Hematopoietic multipotent progenitor cell (in vitro differentiated cells): Measurements from ENCODE around the gene DLAT. TPM values are rescaled to one million over a fixed set of nuclear protein-coding genes. Genes with fewer than 3 reads are reported as not detected.

Source experiments
- DNase-seq, 3 donors: peaks; one replicate each; pipeline ENCODE4 v3.0.0-alpha.2; 2011 to 2015; ENCODE audit warnings: low read depth in 2 of 3, low spot score in 2 of 3
- total RNA-seq: library from RNA; depleted of rRNA; stranded (reverse); fragments of >200 nt; gene quantifications from one replicate; pipeline ENCODE4 v1.2.3, GENCODE V29; 2012

Gene DLAT
- total RNA-seq: 16.7 TPM

DNA sequence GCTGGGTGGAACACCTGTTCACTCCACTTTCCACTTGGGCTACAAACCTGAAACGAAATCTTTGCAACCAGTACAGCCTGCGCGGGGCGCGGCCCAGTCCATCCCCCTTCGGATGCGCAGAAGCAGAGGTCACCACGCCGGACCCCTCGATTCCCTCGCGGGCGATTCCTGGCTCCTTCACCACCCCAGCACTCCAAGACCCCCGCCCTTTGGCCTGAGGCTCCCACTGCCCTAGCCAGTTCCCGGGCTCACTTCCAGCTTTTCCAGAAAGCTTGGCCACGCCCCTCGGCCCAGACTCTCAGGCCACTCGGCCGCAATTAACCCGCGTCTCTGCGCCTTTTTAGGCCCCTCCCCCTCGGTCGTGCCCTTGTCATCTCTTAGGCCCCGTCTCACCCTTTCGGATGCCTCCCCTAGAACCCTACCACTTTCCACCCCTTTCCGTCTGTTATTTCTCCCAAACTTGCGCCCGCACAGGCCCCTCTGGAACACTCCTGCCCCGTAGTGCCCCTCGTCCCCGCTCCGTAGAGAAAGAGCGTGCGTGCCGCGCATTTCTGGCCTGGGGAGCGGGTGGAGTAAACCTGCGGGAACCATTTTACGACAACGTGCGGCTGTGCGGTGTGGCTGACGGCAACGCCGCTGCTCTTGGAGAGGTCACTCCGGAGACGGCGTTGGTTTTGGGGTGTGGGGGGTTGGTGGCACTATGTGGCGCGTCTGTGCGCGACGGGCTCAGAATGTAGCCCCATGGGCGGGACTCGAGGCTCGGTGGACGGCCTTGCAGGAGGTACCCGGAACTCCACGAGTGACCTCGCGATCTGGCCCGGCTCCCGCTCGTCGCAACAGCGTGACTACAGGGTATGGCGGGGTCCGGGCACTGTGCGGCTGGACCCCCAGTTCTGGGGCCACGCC, at the start of gene DLAT:
Gene DLAT (plus strand): TSS at position 636 of the 906 bp plus-strand sequence. CDS start 65 bp downstream, at position 701.
- peak; percentile 64 to 86 (median 82) for DNase-seq

DNA sequence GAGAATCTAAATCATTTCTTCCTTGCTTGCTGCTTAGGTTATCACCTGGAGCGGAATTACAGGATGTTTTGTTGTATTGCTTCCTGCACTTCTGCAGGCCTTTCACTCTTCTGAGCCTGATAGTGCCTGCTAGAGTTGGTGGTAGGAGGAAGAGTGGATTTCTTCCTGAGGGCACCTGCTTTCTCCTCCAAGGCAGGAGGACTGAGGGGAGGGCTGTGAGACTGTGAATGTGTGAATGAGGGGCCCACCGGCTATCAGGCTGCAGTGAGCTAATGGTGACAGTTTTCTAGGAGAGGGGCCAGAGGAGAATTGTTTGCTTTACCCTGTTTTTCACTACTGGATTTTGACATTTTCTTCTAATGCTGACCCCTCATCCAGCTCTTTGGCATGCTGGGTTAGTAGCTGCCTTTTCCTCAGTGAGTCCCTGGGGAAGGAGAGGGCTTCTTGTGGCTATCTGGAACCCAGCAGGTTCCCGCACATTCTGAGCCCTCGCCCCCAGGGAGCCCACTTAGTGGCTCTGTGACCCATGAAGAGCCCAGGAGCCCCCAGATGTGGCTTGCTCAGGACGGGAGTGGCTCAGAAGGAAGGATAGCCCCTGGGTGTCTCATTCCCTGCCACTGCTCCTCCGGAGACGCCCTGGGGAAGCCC, 49.0 kb upstream of the DLAT start:
- no peak for DNase-seq

DNA sequence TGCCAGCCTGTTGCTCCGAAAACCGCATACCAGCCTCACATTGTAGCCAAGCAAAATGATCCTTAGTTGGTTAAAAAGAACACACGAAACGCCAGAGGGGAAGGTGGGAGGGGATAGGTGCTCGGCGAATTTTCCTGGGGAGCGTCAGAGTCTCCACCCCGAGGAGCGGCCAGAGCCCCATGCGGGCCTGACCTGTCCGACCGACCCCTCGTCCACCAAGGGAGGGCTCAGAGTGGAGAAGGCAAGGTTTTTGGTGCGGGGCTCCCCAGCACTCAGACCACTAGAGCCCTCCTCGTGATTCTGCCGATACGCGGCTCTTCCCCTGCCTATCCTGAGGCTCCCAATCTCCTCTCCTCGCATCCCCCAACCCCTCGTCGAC, 48.5 kb upstream of the DLAT start:
- DNase-seq: no peak

DNA sequence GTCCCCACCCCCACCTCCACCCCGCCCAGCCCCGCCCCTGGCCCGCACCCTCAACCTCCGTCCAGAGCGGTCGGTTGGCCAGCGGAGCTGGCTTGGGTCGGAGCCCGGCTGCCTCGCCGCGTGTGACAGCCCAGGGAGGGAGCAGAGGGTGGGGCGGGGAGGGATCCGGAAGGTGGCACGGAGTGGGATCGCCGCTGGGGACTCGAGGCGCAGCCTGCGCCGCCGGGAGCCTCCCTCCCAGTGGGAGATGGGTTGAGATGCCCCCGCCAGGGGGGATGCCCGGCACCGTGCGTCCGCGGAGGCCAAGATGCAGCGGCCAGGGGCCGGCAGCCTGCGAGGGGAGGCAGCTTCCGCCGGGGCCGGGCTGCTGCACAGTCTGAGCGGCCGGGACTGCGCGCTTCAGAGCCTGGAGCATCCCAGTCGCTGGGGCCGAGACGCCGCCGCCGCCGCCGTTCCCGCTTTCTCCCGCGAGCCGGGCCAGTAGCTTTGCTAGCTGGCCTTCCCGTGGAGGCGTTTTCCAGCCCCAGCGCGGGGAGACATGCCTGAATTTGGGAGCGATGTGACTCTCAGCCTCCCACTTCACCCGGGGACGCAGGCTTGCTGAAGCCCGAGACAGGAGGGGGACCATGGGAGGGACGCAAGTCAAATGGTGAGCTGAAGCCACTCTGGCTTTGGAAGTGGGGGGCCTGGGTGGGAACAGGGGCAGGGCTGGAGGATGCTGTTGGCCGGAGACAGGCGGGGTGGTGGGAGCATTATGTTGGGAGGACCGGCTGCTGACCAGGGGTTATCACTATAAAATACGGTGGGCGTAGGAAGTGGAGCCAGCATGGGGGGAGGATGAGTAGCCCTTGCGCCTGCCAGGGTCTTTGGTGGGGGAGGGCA, 47.8 kb upstream of the DLAT start:
- DNase-seq: peak in 2 of 3 donors; percentile 3 to 8

DNA sequence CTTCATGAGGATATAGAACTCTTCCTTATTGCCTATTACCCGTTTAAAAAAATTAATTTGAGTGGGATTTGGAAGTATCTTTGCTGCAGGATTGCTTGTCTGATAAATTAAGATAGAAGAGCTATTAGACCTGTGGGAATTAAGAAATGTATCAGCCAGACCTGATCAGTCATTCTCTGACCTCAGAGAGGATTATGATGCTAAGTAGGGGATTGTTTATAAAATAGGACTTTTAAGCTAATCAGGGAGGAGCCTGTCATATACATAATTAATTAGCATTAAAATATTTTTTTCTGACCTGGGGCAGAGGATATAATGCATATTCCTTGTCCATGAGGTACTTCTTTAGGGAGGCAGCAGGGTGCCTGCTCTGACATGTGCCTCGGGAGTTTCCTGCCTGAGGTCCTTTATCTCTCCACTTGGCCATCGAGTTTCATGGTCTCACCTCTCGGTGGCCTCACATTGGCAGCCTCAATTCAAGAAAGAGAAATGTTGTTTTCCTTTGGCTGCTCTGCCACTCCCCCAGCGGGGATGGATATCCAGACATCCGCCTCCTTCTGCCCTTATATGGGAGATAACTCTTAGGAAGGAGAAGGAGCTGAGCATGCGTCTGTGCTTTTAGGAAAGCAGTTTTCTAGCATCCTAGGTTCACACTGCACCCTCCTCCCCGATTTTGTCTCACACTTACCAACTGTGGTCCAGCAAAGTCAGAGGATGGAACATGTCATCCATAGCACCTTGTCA, 47.0 kb upstream of the DLAT start:
- DNase-seq: no peak

DNA sequence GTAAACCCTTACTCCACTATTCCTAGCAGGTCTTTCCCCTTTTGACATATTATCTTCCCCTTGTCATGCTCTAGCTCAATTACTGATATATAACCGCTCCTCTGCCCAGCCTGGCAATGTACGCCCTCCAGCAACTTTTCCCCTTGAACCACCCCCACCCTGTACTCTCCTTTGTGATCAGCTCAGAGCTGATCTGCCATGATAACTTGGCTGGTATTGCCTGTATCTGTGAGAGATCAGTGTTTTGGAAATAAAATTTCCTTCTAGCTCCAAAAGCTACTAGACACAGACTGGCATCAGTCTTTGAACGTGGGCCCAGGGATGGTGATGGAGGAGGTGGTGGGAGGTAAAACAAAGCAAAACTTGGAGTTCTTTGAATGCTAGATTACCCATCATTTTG, 45.1 kb upstream of the DLAT start:
- DNase-seq: no peak

DNA sequence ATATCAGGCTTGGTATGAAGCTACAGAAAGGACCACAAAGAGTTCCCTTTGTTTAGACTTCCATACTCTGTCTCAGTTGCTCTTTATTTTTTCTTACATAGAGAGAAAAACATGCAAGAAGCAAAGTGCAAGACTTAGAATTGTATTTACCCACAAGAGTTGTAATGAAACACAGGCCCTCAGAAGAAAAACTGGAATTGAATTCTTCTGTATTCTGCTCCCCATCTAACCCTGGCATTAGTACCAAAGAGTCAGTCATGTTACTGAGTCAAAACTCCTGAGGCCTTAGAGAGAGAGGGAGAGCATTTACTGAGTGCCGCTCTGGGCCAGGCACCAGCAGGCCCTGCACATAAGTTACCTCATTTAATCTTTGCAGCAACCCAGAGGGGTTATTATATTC, 43.9 kb upstream of the DLAT start:
- DNase-seq: no peak

DNA sequence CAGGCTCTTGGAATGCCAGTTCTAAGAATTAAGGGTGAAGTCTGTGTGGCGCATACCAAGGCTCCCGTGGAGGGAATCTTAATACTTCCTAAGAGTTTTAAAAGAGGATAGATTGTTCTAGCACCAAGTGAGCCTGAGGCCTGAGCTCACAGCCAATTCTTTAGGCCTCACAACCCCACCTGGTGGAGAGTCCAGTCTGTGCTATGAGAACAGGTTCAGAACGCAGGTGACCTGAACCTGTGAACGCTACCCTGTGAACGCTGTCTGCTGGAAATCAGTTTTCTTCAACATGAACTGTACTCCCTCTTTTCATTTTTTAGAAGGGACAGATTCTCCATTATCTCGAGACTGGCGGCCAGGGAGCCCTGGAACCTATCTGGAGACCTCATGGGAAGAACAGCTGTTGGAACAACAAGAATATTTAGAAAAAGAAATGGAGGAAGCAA, 43.2 kb upstream of the DLAT start:
- peak in 2 of 3 donors; percentile 48 to 74 for DNase-seq

DNA sequence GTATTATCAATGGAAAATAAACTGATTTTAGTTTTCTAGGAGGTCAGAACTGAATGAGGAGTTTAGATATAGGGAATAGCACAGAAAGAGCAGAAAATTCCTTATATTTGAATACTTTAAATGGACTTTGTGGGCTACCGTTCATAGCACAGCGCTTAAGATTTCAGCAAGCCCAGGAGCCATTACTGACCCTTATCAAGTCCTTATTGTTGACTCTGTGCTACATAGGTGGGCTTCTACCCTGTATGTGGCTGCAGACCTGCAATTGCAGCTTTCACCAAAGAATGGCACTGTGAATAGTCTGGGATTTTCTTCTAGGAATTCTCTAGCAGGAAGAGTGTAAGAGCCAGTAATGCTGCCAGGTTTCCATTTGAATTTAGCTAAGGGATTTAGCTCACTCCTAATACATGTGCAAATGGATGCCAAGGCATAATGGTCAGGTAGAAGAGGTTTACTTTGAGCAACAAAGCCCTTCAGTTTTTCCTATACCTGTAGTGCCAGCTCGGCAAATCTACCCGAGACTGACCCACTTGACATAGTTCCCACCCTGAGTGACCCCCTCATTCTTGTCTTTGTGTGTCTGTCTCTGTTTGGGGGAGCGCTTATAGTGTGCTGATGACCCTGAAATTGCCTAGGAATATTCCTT, 42.5 kb upstream of the DLAT start:
- no peak for DNase-seq

DNA sequence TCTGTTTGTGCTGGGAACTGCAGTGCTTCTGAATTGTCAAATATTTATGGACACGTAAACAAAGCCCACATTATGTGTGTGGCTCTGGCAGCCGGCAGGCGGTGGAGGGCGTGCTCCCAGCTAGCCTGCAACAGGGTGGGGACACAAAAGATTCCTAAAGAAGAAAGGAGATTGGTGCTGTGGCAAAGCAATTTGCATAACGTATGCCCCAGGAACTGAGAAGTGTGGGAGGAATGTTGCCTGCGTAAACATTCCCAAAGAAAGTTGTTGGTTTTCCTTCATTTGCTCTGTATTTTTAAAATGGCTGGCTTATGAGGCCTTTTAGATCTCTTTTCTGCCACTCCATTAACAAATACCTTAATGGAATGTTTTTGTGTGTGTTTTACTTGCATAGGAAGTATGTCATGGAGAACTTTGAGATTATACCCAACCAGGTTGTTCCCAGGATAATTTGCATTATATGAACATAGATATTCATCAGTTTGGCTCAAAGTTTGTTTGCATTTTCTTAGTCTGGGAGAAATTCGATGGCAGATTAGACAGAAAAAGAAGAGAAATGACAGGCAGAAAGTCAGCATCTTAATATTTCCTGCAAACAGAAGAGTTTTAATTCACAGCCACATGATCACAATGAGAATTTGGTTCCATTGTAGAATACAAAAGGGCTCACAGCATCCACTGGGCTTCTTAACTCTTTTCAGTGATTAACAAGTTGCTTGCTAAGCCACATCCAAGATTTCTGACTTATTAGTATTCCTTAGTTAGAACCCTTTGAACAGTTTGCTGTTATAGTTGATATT, 41.8 kb upstream of the DLAT start:
- no peak for DNase-seq

DNA sequence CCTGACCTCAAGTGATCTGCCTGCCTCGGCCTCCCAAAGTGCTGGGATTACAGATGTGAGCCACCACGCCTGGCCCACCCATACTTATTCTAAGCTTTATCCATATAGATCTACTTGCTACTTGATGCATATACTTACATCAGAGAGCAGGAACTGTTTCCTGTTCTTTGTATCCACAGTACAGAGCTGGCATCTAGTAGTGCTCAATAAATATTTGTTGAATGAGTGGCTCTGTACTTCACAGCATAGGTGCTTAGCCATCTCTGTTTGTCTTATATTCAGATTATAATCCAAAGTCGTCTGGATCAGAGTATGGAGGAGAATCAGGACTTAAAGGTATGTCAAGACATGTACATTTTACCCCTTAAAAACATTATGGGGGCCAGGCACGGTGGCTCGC, 38.6 kb upstream of the DLAT start:
- no peak for DNase-seq

DNA sequence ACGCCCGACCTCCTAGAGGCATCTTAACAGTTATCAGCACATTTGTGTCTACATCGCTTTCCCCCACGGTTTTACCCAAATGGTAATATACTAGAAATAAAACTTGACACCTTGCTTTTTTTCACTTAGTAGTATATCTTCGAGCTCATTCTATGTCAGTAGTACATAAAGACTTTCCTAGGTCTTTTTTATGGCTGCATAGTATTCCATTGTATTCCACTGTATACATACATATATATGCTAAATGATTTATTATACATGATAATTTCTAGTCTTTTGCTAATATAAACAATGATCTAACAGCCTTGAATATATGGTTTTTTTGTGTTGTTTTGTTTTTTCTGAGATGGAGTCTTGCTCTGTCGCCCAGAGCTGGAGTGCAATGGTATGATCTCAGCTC, 34.8 kb upstream of the DLAT start:
- no peak for DNase-seq

DNA sequence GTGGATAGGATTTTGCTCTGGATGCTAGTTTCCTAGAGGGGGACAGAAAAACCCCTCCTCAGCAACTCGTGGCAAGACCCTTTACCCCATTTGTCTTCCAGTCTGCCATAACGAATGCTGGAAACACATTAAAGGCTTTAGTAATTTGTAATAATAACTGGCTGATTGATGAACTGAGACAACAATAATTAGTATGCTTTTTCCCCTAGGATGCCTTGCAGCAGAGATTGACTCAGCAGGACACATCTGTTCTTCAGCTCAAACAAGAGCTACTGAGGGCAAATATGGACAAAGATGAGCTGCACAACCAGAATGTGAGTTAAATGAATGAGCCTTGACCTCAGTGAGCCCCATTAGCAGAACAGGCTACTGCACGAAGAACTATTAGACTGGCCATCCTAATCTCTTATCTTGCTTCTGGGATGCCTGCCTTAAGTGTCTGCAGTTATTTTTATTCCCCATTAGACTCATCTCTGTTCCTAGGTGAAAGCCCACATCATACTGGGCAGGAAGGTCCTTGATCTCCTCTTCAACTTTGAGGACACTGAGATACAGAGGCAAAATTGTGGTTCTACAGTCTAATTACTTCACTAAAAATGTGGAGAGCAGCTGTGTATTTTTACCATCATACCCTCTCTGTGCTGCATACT, 32.9 kb upstream of the DLAT start:
- DNase-seq: no peak

DNA sequence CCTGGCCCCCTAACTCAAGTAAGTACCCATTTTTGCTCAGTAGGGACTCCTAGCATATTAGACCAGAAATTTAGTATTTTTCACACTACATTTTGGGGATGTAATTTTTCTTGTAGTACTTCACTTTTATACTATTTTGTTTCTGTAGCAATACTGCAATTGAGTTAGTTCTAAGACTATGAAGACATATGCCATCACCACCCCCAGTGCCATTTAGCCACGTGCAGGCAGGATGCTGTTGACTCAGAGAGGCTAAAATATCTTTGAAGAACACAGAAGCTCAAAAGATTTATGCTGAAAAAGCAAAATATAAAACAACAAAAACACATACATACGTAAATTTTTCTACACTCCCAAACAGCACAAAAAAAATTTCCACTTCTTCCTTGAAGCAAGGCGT, 29.1 kb upstream of the DLAT start:
- no peak for DNase-seq

DNA sequence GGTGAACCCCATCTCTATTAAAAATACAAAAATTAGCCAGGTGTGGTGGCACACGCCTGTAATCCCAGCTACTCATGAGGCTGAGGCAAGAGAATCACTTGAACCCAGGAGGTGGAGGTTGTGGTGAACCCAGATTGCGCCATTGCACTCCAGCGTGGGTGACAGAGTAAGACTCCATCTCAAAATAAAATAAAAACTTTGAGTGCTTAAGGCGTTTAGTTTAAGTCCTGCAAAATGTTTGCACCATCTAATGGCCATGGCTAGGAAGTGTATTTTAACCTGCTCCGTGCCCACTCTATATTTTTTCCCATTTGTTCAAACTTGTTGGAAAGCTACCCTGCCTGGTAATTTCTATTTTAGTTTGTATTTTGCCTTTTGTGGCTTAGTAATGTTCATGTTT, 28.5 kb upstream of the DLAT start:
- peak in 2 of 3 donors; percentile 13 to 38 for DNase-seq

DNA sequence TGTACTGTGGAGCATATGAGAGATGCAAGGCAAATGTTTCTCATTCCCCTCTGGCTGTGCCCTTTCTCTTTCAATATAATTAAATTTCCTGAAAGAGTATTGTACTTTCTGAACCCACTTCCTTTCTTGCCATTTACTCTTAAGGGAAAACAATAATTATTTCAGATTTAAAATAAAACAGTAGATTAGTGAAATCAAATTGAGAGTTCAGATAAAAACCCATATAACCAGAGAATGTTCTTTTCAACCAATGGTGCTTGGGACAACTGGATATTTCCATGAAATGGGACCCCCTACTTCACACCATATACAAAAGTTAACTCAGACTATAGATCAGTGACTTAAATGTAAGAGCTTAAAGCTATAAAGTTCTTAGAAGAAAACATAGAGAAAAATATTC, 26.1 kb upstream of the DLAT start:
- DNase-seq: no peak

DNA sequence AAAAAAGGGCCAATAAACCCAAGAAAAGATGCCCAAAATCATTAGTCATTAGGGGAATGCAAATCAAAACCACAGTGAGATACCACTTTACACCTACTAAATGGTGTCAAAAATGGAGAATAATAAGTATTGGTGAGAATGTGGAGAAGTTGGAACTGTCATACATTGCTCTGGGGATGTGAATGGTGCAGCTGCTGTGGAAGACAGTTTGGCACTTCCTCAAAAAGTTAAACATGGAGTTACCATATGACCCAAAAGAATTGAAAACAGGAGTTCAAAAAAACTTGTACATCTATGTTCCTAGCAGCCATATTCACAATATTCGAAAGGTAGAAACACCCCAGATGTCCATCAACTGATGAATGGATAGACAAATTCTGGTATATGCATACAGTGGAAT, 24.5 kb upstream of the DLAT start:
- no peak for DNase-seq

DNA sequence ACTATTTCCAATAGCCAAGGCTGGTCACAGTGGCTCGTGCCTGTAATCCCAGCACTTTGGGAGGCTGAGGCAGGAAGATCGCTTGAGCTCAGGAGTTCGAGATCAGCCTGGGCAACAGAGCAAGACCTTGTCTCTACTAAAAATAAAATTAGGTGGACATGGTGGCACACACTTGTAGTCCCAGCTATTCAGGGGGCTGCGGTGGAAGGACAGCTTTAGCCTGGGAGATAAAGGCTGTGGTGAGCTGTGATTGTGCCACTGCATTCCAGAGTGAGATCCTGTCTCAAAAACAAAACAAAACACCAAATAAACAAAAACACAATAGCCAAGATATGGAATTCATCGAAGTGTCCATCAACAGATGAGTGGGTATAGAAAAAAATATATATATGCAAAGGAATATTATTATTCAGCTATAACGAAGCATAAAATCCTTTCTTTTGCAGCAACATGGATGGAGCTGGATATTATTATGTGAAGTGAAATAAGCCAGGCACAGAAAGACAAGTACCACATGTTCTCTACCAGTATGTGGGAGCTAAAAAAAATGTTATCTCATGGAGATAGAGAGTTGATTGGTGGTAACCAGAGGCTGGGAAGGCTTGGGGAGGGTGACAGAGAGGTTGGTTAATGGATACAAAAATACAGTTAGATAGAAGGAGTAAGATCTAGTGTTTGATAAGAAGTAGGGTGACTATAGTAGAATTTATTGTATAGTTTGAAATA, 22.6 kb upstream of the DLAT start:
- no peak for DNase-seq
